ENCODE results near the gene CEND1.

Gene CEND1

GRCh38 chr11:794766-795633 is 5.1 kb upstream of the CEND1 start:
- no peak for DNase-seq

GRCh38 chr11:794013-794765 is 4.3 kb upstream of the CEND1 start:
- no peak for DNase-seq

- DNase-seq = no peak
Observed at GRCh38 chr11:793556-793955, 3.7 kb upstream of the CEND1 start.

GRCh38 chr11:792873-793272 is 3.0 kb upstream of the CEND1 start:
- DNase-seq = no peak

- no peak for DNase-seq
Observed at GRCh38 chr11:792535-792821, 2.6 kb upstream of the CEND1 start.

GRCh38 chr11:791658-792534 is 2.0 kb upstream of the CEND1 start:
- no peak for DNase-seq

- DNase-seq = peak; percentile 26
Observed at GRCh38 chr11:790721-791564, 1.1 kb upstream of the CEND1 start.

GRCh38 chr11:788953-789940 is 643 bp downstream of the CEND1 start:
- no peak for DNase-seq

GRCh38 chr11:788009-788640 is 1.8 kb downstream of the CEND1 start:
- no peak for DNase-seq

- DNase-seq = no peak
Observed at GRCh38 chr11:787084-787675, 2.7 kb downstream of the CEND1 start.

GRCh38 chr11:786235-787083 is 3.4 kb downstream of the CEND1 start:
- DNase-seq = no peak

GRCh38 chr11:783581-784015 is 6.3 kb downstream of the CEND1 start:
- peak; percentile 82 for DNase-seq

- DNase-seq = no peak
Observed at GRCh38 chr11:782264-783174, 7.4 kb downstream of the CEND1 start.

- DNase-seq = no peak
Observed at GRCh38 chr11:779955-780532, 9.8 kb downstream of the CEND1 start.

GRCh38 chr11:778976-779954 is 10.6 kb downstream of the CEND1 start:
- DNase-seq = no peak
